Effector memory CD4-positive, alpha-beta T cell (primary cell): ENCODE results near the gene FBXO24.

Experiments
- DNase-seq, 3 donors: peaks; one replicate each; pipeline ENCODE4 v3.0.0-alpha.2; 2020
- H3K27ac ChIP-seq: 2 replicates; pipeline ENCODE4 v1.7.0; 2013; ENCODE audit warnings: mild to moderate bottlenecking, low read length, moderate library complexity; ENCODE audit not compliant: insufficient read depth, poor library complexity, severe bottlenecking
- H3K27me3 ChIP-seq: replicated peaks from 2 replicates; pipeline ENCODE4 v1.7.0; 2013; ENCODE audit warnings: mild to moderate bottlenecking, low read length; ENCODE audit not compliant: insufficient read depth, control insufficient read depth, poor library complexity, severe bottlenecking
- H3K36me3 ChIP-seq: 2 replicates; pipeline ENCODE4 v1.7.0; 2013; ENCODE audit warnings: mild to moderate bottlenecking, low read length, moderate library complexity; ENCODE audit not compliant: control insufficient read depth, insufficient read depth
- H3K4me1 ChIP-seq: 2 replicates; pipeline ENCODE4 v1.7.0; 2013; ENCODE audit warnings: low read length, mild to moderate bottlenecking; ENCODE audit not compliant: control insufficient read depth, insufficient read depth, poor library complexity, severe bottlenecking
- H3K4me3 ChIP-seq: 2 replicates; pipeline ENCODE4 v1.7.0; 2013; ENCODE audit warnings: low read length, low read depth, mild to moderate bottlenecking; ENCODE audit not compliant: insufficient read depth, poor library complexity, severe bottlenecking
- H3K9me3 ChIP-seq: 2 replicates; pipeline ENCODE4 v1.7.0; 2013; ENCODE audit warnings: mild to moderate bottlenecking, low read length, moderate library complexity; ENCODE audit not compliant: control insufficient read depth

FBXO24 gene

GRCh38 chr7:100632951-100633717, 47.0 kb downstream of the FBXO24 start:
- no peaks in the 10 kb centered on the region for H3K27me3 ChIP-seq
- peak; percentile 30 to 48 (median 38) for DNase-seq
- peaks cover 9% of the 10 kb centered on the region for H3K4me1 ChIP-seq
- H3K27ac ChIP-seq = peak overlapping the region; percentile 49
- no peaks in the 10 kb centered on the region for H3K9me3 ChIP-seq
- peak overlapping the region; percentile 78 for H3K4me3 ChIP-seq
- H3K36me3 ChIP-seq = no peaks in the 10 kb centered on the region

- H3K4me3 ChIP-seq = no peak overlapping the region
- no peaks in the 10 kb centered on the region for H3K4me1 ChIP-seq
- no peaks in the 10 kb centered on the region for H3K36me3 ChIP-seq
- H3K27me3 ChIP-seq = no peaks in the 10 kb centered on the region
- no peak overlapping the region for H3K27ac ChIP-seq
- H3K9me3 ChIP-seq = no peaks in the 10 kb centered on the region
- no peak for DNase-seq
Observed at GRCh38 chr7:100639995-100640516, 53.9 kb downstream of the FBXO24 start.

- no peaks in the 10 kb centered on the region for H3K9me3 ChIP-seq
- no peak overlapping the region for H3K27ac ChIP-seq
- no peaks in the 10 kb centered on the region for H3K4me1 ChIP-seq
- H3K4me3 ChIP-seq = no peak overlapping the region
- H3K27me3 ChIP-seq = no peaks in the 10 kb centered on the region
- H3K36me3 ChIP-seq = no peaks in the 10 kb centered on the region
- no peak for DNase-seq
Observed at GRCh38 chr7:100640517-100641440, 54.7 kb downstream of the FBXO24 start.

GRCh38 chr7:100641463-100641859, 55.3 kb downstream of the FBXO24 start, which contains the start of gene TFR2:
TFR2 (minus strand) TSS chr7:100641552; CDS start chr7:100641509, 43 bp downstream.
- no peaks in the 10 kb centered on the region for H3K4me1 ChIP-seq
- H3K36me3 ChIP-seq = no peaks in the 10 kb centered on the region
- H3K9me3 ChIP-seq = no peaks in the 10 kb centered on the region
- no peak within 1 kb of the TSS for H3K27ac ChIP-seq
- no peak within 1 kb of the TSS for H3K4me3 ChIP-seq
- no peak for DNase-seq
- no peaks in the 10 kb centered on the region for H3K27me3 ChIP-seq

GRCh38 chr7:100641860-100642533, 55.9 kb downstream of the FBXO24 start:
- Histone ChIP-seq H3K27ac (no peak overlapping the region), H3K4me1 (no peaks in the 10 kb centered on the region), H3K36me3 (no peaks in the 10 kb centered on the region), H3K27me3 (no peaks in the 10 kb centered on the region), H3K9me3 (no peaks in the 10 kb centered on the region), H3K4me3 (no peak overlapping the region)
- DNase-seq = no peak

- H3K4me3 ChIP-seq = no peak overlapping the region
- no peaks in the 10 kb centered on the region for H3K27me3 ChIP-seq
- no peaks in the 10 kb centered on the region for H3K4me1 ChIP-seq
- no peak for DNase-seq
- H3K36me3 ChIP-seq = no peaks in the 10 kb centered on the region
- H3K9me3 ChIP-seq = no peaks in the 10 kb centered on the region
- H3K27ac ChIP-seq = no peak overlapping the region
Observed at GRCh38 chr7:100642534-100642907, 56.4 kb downstream of the FBXO24 start.

- peaks cover 6% of the 10 kb centered on the region for H3K27me3 ChIP-seq
- H3K4me1 ChIP-seq = no peaks in the 10 kb centered on the region
- no peak overlapping the region for H3K4me3 ChIP-seq
- no peaks in the 10 kb centered on the region for H3K9me3 ChIP-seq
- no peak overlapping the region for H3K27ac ChIP-seq
- no peaks in the 10 kb centered on the region for H3K36me3 ChIP-seq
- DNase-seq = no peak
Observed at GRCh38 chr7:100649826-100650565, 63.9 kb downstream of the FBXO24 start.
